MM.1S (cell line): ENCODE data around the gene DISP2.

Source experiments
- DNase-seq: peaks from one replicate; pipeline ENCODE4 v3.0.0-alpha.2; 2015
- H2AFZ ChIP-seq: fragments of 300-600 bp; sonication (generic); 2 replicates; pipeline ENCODE4 v1.6.0; 2016; ENCODE audit warnings: antibody characterized with exemption, low read length
- H3F3A ChIP-seq: fragments of 300-600 bp; sonication (generic); 2 replicates; pipeline ENCODE4 v1.6.1; 2016; ENCODE audit warnings: mild to moderate bottlenecking, antibody characterized with exemption, low read length, moderate library complexity, mixed read lengths; ENCODE audit not compliant: insufficient read depth
- H3K27ac ChIP-seq: fragments of 300-600 bp; sonication (generic); 2 replicates; pipeline ENCODE4 v1.5.1; 2016; ENCODE audit warnings: mild to moderate bottlenecking, low read length
- H3K27me3 ChIP-seq: fragments of 300-600 bp; sonication (generic); replicated peaks from 2 replicates; pipeline ENCODE4 v1.6.0; 2016; ENCODE audit warnings: low read length; ENCODE audit not compliant: insufficient read depth
- H3K36me3 ChIP-seq: fragments of 300-600 bp; sonication (generic); replicated peaks from 2 replicates; pipeline ENCODE4 v1.6.1; 2016; ENCODE audit warnings: mild to moderate bottlenecking, low read length, mixed read lengths; ENCODE audit not compliant: insufficient read depth
- H3K4me1 ChIP-seq: fragments of 300-600 bp; sonication (generic); 2 replicates; pipeline ENCODE4 v1.6.1; 2016; ENCODE audit warnings: low read length, mixed read lengths
- H3K4me2 ChIP-seq: fragments of 300-600 bp; sonication (generic); 2 replicates; pipeline ENCODE4 v1.6.0; 2016; ENCODE audit warnings: low read depth, low read length
- H3K4me3 ChIP-seq: fragments of 300-600 bp; sonication (generic); 2 replicates; pipeline ENCODE4 v1.5.1; 2016; ENCODE audit warnings: low read length, mixed read lengths
- H3K79me2 ChIP-seq: fragments of 300-600 bp; sonication (generic); 2 replicates; pipeline ENCODE4 v1.6.1; 2016; ENCODE audit warnings: mixed run types, low read length, mixed read lengths
- H3K9ac ChIP-seq: fragments of 300-600 bp; sonication (generic); 2 replicates; pipeline ENCODE4 v1.6.1; 2016; ENCODE audit warnings: low read length, mixed read lengths
- H3K9me2 ChIP-seq: fragments of 300-600 bp; sonication (generic); replicated peaks from 2 replicates; pipeline ENCODE4 v1.6.1; 2016; ENCODE audit warnings: mild to moderate bottlenecking, low read length, mixed read lengths; ENCODE audit not compliant: insufficient read depth
- H3K9me3 ChIP-seq: fragments of 300-600 bp; sonication (generic); replicated peaks from 2 replicates; pipeline ENCODE4 v1.6.1; 2016; ENCODE audit warnings: mild to moderate bottlenecking, low read length, mixed read lengths; ENCODE audit not compliant: insufficient read depth
- H4K20me1 ChIP-seq: fragments of 300-600 bp; sonication (generic); 2 replicates; pipeline ENCODE4 v1.6.1; 2016; ENCODE audit warnings: mild to moderate bottlenecking, low read length, moderate library complexity, mixed read lengths; ENCODE audit not compliant: insufficient read depth
- CTCF ChIP-seq: fragments of 300-600 bp; sonication (generic); IDR thresholded peaks from 2 replicates; pipeline ENCODE4 v1.5.1; 2016; ENCODE audit warnings: antibody characterized with exemption, low read length, mixed read lengths
- EZH2 ChIP-seq: fragments of 300-600 bp; sonication (generic); optimal IDR thresholded peaks from 2 replicates; pipeline ENCODE3; 2017; ENCODE audit warnings: low read depth, mild to moderate bottlenecking, antibody characterized with exemption, low read length, mixed read lengths
- EZH2phosphoT487 ChIP-seq: fragments of 300-600 bp; sonication (generic); IDR thresholded peaks from 2 replicates; pipeline ENCODE4 v1.6.1; 2018; ENCODE audit warnings: antibody characterized with exemption, low read length

The DISP2 gene

GRCh38 chr15:40320409-40320808, 37.6 kb upstream of the DISP2 start:
- no peaks in the 10 kb centered on the region for H3K27me3 ChIP-seq
- DNase-seq = no peak
- no peaks in the 10 kb centered on the region for H3F3A ChIP-seq
- H3K4me3 ChIP-seq = no peak overlapping the region
- no peaks in the 10 kb centered on the region for H4K20me1 ChIP-seq
- H2AFZ ChIP-seq = no peak overlapping the region
- no peaks in the 10 kb centered on the region for H3K36me3 ChIP-seq
- no peaks in the 10 kb centered on the region for H3K9me3 ChIP-seq
- no peak for TF ChIP-seq EZH2phosphoT487
- no peak for TF ChIP-seq EZH2
- TF ChIP-seq CTCF = no peak
- H3K79me2 ChIP-seq = peaks cover 12% of the 10 kb centered on the region
- no peak overlapping the region for H3K27ac ChIP-seq
- H3K4me1 ChIP-seq = peaks cover 16% of the 10 kb centered on the region
- H3K9me2 ChIP-seq = no peaks in the 10 kb centered on the region
- H3K9ac ChIP-seq = no peak overlapping the region
- H3K4me2 ChIP-seq = no peak overlapping the region

- Histone ChIP-seq H3K4me2 (no peak overlapping the region), H3K27me3 (no peaks in the 10 kb centered on the region), H3K27ac (no peak overlapping the region), H3K79me2 (peaks cover 17% of the 10 kb centered on the region), H3K4me1 (peaks cover 21% of the 10 kb centered on the region), H4K20me1 (no peaks in the 10 kb centered on the region), H3K4me3 (no peak overlapping the region), H3K9ac (no peak overlapping the region), H3K9me2 (no peaks in the 10 kb centered on the region), H3K36me3 (no peaks in the 10 kb centered on the region), H3K9me3 (no peaks in the 10 kb centered on the region), H2AFZ (no peak overlapping the region), H3F3A (peaks cover 1% of the 10 kb centered on the region; the same call in 1 of the 2 replicates)
- peak; percentile 84 for DNase-seq
- TF ChIP-seq CTCF (peak; percentile 91), EZH2phosphoT487 (no peak), EZH2 (no peak)
These were observed 37.1 kb upstream of the DISP2 start for GRCh38 chr15:40320931-40321371.

- Histone ChIP-seq H4K20me1 (no peaks in the 10 kb centered on the region), H3K79me2 (peaks cover 29% of the 10 kb centered on the region), H3K4me3 (peak overlapping the region; percentile 48), H2AFZ (peak overlapping the region; percentile 61; the same call in 1 of the 2 replicates), H3K9me2 (no peaks in the 10 kb centered on the region), H3K36me3 (no peaks in the 10 kb centered on the region), H3K9ac (no peak overlapping the region), H3K4me1 (peaks cover 39% of the 10 kb centered on the region), H3K9me3 (no peaks in the 10 kb centered on the region), H3K4me2 (peak overlapping the region; percentile 92), H3K27ac (no peak overlapping the region), H3K27me3 (no peaks in the 10 kb centered on the region), H3F3A (peaks cover 19% of the 10 kb centered on the region)
- no peak for DNase-seq
- TF ChIP-seq CTCF = no peak
- no peak for TF ChIP-seq EZH2
- TF ChIP-seq EZH2phosphoT487 = no peak
These were observed 35.3 kb upstream of the DISP2 start for GRCh38 chr15:40322531-40323238.
